ENCODE data around the gene RNGTT.

GRCh38 chr6:88730611-88731011, 232.8 kb downstream of the RNGTT start:
- no peak for TF ChIP-seq CTCF (IDR thresholded peaks at IDR 0.05)
- TF ChIP-seq POLR2AphosphoS5 (IDR thresholded peaks at IDR 0.05): no peak
